ENCODE results near the gene MANBA. TPM values are rescaled to one million over a fixed set of nuclear protein-coding genes. Genes with fewer than 3 reads are reported as not detected.

Gene MANBA
- total and polyA plus RNA-seq, 2 of the 13 experiments (the other 11 are each of a cell fraction or from before 2014, with no cell fraction given), result 11.7 to 33.3 TPM

DNA sequence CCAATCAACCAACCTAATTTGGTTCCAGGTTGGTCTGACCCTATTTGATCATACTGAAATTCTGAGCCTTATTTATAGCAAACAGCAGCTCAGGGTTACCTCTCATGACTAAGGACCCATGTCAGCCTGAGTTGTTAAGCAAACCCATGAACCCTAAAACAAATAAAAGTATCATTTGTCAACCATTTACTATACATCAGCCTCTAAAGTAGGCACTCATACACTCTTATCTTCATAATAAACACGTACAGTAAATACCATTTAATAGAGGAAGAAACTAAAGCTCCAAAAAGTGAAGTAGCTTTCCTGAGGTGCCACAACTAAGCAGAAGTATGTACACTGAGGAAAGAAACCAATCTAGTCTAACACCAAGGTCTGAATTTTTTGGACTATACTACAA, 25.2 kb downstream of the MANBA start:
- H3K27ac ChIP-seq (ENCODE audit: extremely low read length, insufficient read depth, low read length), result no peak overlapping the region
- TF ChIP-seq, protein P1, sequence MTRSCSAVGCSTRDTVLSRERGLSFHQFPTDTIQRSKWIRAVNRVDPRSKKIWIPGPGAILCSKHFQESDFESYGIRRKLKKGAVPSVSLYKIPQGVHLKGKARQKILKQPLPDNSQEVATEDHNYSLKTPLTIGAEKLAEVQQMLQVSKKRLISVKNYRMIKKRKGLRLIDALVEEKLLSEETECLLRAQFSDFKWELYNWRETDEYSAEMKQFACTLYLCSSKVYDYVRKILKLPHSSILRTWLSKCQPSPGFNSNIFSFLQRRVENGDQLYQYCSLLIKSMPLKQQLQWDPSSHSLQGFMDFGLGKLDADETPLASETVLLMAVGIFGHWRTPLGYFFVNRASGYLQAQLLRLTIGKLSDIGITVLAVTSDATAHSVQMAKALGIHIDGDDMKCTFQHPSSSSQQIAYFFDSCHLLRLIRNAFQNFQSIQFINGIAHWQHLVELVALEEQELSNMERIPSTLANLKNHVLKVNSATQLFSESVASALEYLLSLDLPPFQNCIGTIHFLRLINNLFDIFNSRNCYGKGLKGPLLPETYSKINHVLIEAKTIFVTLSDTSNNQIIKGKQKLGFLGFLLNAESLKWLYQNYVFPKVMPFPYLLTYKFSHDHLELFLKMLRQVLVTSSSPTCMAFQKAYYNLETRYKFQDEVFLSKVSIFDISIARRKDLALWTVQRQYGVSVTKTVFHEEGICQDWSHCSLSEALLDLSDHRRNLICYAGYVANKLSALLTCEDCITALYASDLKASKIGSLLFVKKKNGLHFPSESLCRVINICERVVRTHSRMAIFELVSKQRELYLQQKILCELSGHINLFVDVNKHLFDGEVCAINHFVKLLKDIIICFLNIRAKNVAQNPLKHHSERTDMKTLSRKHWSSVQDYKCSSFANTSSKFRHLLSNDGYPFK (CRISPR knock-in tag; IDR thresholded peaks at IDR 0.05; ENCODE audit: borderline replicate concordance), result no peak
- TF ChIP-seq FOXP1 (IDR thresholded peaks at IDR 0.05) (no peak), FOXP1 (CRISPR knock-in tag; IDR thresholded peaks at IDR 0.05) (peak; percentile 42; the same call in 1 of the 2 replicates), STAT5B (CRISPR knock-in tag; IDR thresholded peaks at IDR 0.05) (no peak)
- TF ChIP-seq, protein P2, sequence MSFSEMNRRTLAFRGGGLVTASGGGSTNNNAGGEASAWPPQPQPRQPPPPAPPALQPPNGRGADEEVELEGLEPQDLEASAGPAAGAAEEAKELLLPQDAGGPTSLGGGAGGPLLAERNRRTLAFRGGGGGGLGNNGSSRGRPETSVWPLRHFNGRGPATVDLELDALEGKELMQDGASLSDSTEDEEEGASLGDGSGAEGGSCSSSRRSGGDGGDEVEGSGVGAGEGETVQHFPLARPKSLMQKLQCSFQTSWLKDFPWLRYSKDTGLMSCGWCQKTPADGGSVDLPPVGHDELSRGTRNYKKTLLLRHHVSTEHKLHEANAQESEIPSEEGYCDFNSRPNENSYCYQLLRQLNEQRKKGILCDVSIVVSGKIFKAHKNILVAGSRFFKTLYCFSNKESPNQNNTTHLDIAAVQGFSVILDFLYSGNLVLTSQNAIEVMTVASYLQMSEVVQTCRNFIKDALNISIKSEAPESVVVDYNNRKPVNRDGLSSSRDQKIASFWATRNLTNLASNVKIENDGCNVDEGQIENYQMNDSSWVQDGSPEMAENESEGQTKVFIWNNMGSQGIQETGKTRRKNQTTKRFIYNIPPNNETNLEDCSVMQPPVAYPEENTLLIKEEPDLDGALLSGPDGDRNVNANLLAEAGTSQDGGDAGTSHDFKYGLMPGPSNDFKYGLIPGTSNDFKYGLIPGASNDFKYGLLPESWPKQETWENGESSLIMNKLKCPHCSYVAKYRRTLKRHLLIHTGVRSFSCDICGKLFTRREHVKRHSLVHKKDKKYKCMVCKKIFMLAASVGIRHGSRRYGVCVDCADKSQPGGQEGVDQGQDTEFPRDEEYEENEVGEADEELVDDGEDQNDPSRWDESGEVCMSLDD (CRISPR knock-in tag; IDR thresholded peaks at IDR 0.05; ENCODE audit: borderline replicate concordance), result peak; percentile 23; the same call in 1 of the 2 replicates
- no TSS peak for BruUV-seq (replicated peaks)
- in situ Hi-C loops (cut with HindIII; ENCODE audit: extremely low pct_ligation_motif_present, low pct_unique_long_range_greater_than_20kb) (no loop called here), intact Hi-C loops (cut with micrococcal nuclease; ENCODE audit: unreplicated experiment) (no loop called here)
- no peak overlapping the region for H2AFZ ChIP-seq (ENCODE audit: low read length)
- H3K4me2 ChIP-seq (ENCODE audit: low read depth, low read length), result no peak overlapping the region
- no peak overlapping the region for H3K9ac ChIP-seq (ENCODE audit: insufficient read depth, low read depth, low read length)
- H3K79me2 ChIP-seq (ENCODE audit: insufficient read depth, low read length), result peaks cover 26% of the 10 kb centered on the region
- FAIRE-seq (no peak), DNase-seq (ENCODE audit: low spot score) (peak; percentile 21), ATAC-seq (peak; percentile 36; the same call in 2 of the 3 replicates)
- ChIA-PET POLR2A (interaction anchor here (2.5 kb wide), 1 partner anchor 93 kb away, joined by 9 read pairs; no protein-coding TSS in a partner anchor), CTCF (ENCODE audit: low intra/inter-chr PET ratio, low total read pairs) (no interaction called here)
- H3K9me3 ChIP-seq (ENCODE audit: low read length), result no peaks in the 10 kb centered on the region
- H4K20me1 ChIP-seq (ENCODE audit: insufficient read depth, low read length), result no peaks in the 10 kb centered on the region
- H3K36me3 ChIP-seq (replicated peaks in 1 of 2; ENCODE audit: control insufficient read depth in 1 of 2, insufficient read depth in 2 of 2, low read length in 2 of 2), result 0 out of 5 replicates have a peak, but pooled peaks cover 0 to 1% of the 10 kb centered on the region in 2 experiments
- H3K4me3 ChIP-seq (replicated peaks in 1 of 3; ENCODE audit: insufficient read depth in 1 of 3, low read depth in 2 of 3, low read length in 3 of 3), result no peak overlapping the region
- H3K4me1 ChIP-seq (ENCODE audit: insufficient read depth, low read length), result peaks cover 44% of the 10 kb centered on the region
- no peaks in the 10 kb centered on the region for H3K27me3 ChIP-seq (ENCODE audit: control insufficient read depth in 1 of 2, insufficient read depth in 2 of 2, low read length in 2 of 2)
- WGBS (ENCODE audit: low lambda C conversion rate), result 41% methylated on average over 1 of the region's 1 CpG
